ENCODE measurements around the gene TFAP2A.

The TFAP2A gene

GRCh38 chr6:10412461-10413261 is 2.2 kb downstream of the TFAP2A start:
- Histone ChIP-seq H3K4me3 (ENCODE audit: low read depth, low read length, poor library complexity, severe bottlenecking) (no peak overlapping the region), H3K9ac (ENCODE audit: low read length) (no peak overlapping the region), H3K27me3 (ENCODE audit: insufficient read depth, low read length) (peaks cover under 1% of the 10 kb centered on the region; the same call in 1 of the 2 replicates), H2AFZ (ENCODE audit: low read length) (no peak overlapping the region), H3K79me2 (ENCODE audit: insufficient read depth, low read length) (no peaks in the 10 kb centered on the region), H4K20me1 (ENCODE audit: insufficient read depth, low read length) (no peaks in the 10 kb centered on the region), H3K4me2 (ENCODE audit: low read length) (no peak overlapping the region), H3K4me1 (ENCODE audit: insufficient read depth, low read length, severe bottlenecking) (no peaks in the 10 kb centered on the region), H3K9me3 (ENCODE audit: low read length) (no peaks in the 10 kb centered on the region), H3K36me3 (ENCODE audit: insufficient read depth, low read length) (no peaks in the 10 kb centered on the region; the same call in 1 of the 2 replicates), H3K27ac (ENCODE audit: low read depth, low read length, poor library complexity, severe bottlenecking) (no peak overlapping the region), H3F3A (ENCODE audit: insufficient read depth, low read length) (no peaks in the 10 kb centered on the region), H3K9me2 (ENCODE audit: low read depth, low read length) (no peaks in the 10 kb centered on the region)
- TF ChIP-seq EZH2 (IDR thresholded peaks at IDR 0.05; ENCODE audit: borderline replicate concordance, low read length): no peak
- no peak for TF ChIP-seq CTCF (IDR thresholded peaks at IDR 0.05; ENCODE audit: low read length)

GRCh38 chr6:10411971-10412460 is 2.9 kb downstream of the TFAP2A start:
- Histone ChIP-seq H3K9me2 (ENCODE audit: low read depth, low read length) (no peaks in the 10 kb centered on the region), H3K79me2 (ENCODE audit: insufficient read depth, low read length) (no peaks in the 10 kb centered on the region), H3K36me3 (ENCODE audit: insufficient read depth, low read length) (no peaks in the 10 kb centered on the region; the same call in 1 of the 2 replicates), H3K9ac (ENCODE audit: low read length) (no peak overlapping the region), H3K4me3 (ENCODE audit: low read depth, low read length, poor library complexity, severe bottlenecking) (no peak overlapping the region), H3K4me1 (ENCODE audit: insufficient read depth, low read length, severe bottlenecking) (no peaks in the 10 kb centered on the region), H2AFZ (ENCODE audit: low read length) (no peak overlapping the region), H3K9me3 (ENCODE audit: low read length) (no peaks in the 10 kb centered on the region), H3F3A (ENCODE audit: insufficient read depth, low read length) (no peaks in the 10 kb centered on the region), H4K20me1 (ENCODE audit: insufficient read depth, low read length) (no peaks in the 10 kb centered on the region), H3K27me3 (ENCODE audit: insufficient read depth, low read length) (no peaks in the 10 kb centered on the region), H3K4me2 (ENCODE audit: low read length) (no peak overlapping the region), H3K27ac (ENCODE audit: low read depth, low read length, poor library complexity, severe bottlenecking) (no peak overlapping the region)
- TF ChIP-seq CTCF (IDR thresholded peaks at IDR 0.05; ENCODE audit: low read length) (no peak), EZH2 (IDR thresholded peaks at IDR 0.05; ENCODE audit: borderline replicate concordance, low read length) (no peak)

GRCh38 chr6:10411131-10411970 is 3.5 kb downstream of the TFAP2A start:
- no peak overlapping the region for H3K9ac ChIP-seq (ENCODE audit: low read length)
- no peaks in the 10 kb centered on the region for H3K4me1 ChIP-seq (ENCODE audit: insufficient read depth, low read length, severe bottlenecking)
- no peak overlapping the region for H3K4me3 ChIP-seq (ENCODE audit: low read depth, low read length, poor library complexity, severe bottlenecking)
- H3K9me3 ChIP-seq (ENCODE audit: low read length): no peaks in the 10 kb centered on the region
- no peaks in the 10 kb centered on the region for H3K79me2 ChIP-seq (ENCODE audit: insufficient read depth, low read length)
- H3K9me2 ChIP-seq (ENCODE audit: low read depth, low read length): no peaks in the 10 kb centered on the region
- no peak overlapping the region for H3K27ac ChIP-seq (ENCODE audit: low read depth, low read length, poor library complexity, severe bottlenecking)
- H3K36me3 ChIP-seq (ENCODE audit: insufficient read depth, low read length): no peaks in the 10 kb centered on the region; the same call in 1 of the 2 replicates
- H3K27me3 ChIP-seq (ENCODE audit: insufficient read depth, low read length): no peaks in the 10 kb centered on the region
- TF ChIP-seq EZH2 (IDR thresholded peaks at IDR 0.05; ENCODE audit: borderline replicate concordance, low read length) (no peak), CTCF (IDR thresholded peaks at IDR 0.05; ENCODE audit: low read length) (no peak)
- H3K4me2 ChIP-seq (ENCODE audit: low read length): no peak overlapping the region
- no peaks in the 10 kb centered on the region for H4K20me1 ChIP-seq (ENCODE audit: insufficient read depth, low read length)
- no peak overlapping the region for H2AFZ ChIP-seq (ENCODE audit: low read length)
- no peaks in the 10 kb centered on the region for H3F3A ChIP-seq (ENCODE audit: insufficient read depth, low read length)
